ENCODE data around the gene DOP1B. TPM values are rescaled to one million over a fixed set of nuclear protein-coding genes. Genes with fewer than 3 reads are reported as not detected.
"Not testable (repeated sequence)": the region's sequence is repeated elsewhere in the genome, so short reads cannot be mapped to it uniquely, and the experiment has no call there.

The DOP1B gene, protein sequence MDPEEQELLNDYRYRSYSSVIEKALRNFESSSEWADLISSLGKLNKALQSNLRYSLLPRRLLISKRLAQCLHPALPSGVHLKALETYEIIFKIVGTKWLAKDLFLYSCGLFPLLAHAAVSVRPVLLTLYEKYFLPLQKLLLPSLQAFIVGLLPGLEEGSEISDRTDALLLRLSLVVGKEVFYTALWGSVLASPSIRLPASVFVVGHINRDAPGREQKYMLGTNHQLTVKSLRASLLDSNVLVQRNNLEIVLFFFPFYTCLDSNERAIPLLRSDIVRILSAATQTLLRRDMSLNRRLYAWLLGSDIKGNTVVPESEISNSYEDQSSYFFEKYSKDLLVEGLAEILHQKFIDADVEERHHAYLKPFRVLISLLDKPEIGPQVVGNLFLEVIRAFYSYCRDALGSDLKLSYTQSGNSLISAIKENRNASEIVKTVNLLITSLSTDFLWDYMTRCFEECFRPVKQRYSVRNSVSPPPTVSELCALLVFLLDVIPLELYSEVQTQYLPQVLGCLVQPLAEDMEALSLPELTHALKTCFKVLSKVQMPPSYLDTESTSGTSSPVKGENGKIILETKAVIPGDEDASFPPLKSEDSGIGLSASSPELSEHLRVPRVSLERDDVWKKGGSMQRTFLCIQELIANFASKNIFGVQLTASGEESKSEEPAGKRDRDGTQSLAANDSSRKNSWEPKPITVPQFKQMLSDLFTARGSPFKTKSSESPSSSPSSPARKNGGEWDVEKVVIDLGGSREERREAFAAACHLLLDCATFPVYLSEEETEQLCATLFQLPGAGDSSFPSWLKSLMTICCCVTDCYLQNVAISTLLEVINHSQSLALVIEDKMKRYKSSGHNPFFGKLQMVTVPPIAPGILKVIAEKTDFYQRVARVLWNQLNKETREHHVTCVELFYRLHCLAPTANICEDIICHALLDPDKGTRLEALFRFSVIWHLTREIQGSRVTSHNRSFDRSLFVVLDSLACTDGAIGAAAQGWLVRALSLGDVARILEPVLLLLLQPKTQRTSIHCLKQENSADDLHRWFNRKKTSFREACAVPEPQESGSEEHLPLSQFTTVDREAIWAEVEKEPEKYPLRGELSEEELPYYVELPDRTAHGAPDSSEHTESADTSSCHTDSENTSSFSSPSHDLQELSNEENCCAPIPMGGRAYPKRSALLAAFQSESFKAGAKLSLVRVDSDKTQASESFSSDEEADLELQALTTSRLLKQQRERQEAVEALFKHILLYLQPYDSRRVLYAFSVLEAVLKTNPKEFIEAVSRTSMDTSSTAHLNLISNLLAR (N-terminal part only)
- 5.9 and 6.8 TPM in 2 replicates for total RNA-seq

DNA sequence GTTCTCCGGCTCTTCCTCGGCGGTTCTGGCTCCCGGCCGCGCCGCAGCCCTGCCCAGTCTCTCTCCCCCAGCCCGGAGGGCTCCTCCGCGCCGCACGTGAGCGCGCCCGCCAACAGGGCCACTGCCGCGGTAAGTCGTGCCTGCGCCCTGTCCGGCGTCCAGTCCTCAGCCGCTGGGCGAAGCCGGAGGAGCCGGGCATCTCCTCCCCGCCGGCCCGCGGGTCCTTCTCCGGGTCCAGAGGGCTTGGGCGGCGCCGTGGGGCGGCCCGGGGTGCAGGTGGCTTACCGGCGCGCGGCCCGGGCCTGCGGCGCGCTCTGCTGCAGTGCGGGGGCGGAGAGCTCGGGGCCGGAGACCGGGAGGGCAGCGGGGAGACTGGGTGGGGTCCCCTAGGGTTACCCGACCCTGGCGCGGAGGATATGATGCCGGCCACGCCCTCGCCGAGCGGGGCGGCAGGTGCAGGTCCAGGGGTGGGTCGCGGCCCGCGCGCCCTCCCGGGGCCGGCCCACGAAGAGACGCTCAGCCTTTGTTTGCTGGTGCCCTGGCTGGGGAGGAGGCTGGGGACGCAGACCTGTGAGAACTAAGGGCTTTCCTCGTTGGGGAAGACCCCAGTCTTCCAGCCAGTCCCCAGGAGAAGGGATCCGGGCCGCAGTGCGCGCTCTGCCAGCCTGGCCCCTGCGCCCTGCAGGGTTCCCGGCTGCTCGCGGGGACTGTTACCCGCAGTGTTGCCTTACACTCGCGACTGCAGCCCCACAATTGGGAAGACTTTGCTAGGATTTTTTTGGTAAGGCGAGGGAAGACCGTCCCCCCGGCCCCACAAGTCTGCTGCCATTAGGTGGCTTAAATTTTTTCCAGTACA lies at the start of gene DOP1B:
DOP1B (plus strand) TSS at position 10 of the 856 bp plus-strand sequence. CDS start 7,910 bp downstream, outside the sequence.
- DNase-seq (ENCODE audit: low read depth, low spot score), result no peak

DNA sequence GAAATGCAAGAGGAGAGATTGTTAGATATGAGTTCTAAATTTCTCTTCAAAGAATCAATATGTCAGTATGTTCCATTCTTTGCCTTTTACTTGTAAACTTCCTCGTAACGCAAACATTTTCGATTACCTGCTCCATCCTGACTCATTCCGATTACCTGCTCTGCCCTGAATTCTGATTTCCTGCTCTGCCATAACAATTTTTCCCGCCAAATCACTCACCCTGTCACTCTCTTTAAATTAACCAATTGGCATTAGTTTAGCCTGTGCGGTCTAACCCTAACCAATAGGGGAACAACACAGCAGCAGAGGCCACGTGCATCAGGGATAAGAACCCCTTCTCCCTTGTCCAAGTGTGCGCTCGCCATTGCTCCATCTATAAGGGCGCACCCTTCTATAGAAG lies 46.8 kb upstream of the DOP1B start:
- no peak for DNase-seq (ENCODE audit: low read depth, low spot score)

- DNase-seq (ENCODE audit: low read depth, low spot score), result no peak
Observed at GRCh38 chr21:36111238-36111637, 45.4 kb upstream of the DOP1B start.

- no peak for DNase-seq (ENCODE audit: low read depth, low spot score)
Observed at GRCh38 chr21:36113647-36114428, 42.8 kb upstream of the DOP1B start.

DNA sequence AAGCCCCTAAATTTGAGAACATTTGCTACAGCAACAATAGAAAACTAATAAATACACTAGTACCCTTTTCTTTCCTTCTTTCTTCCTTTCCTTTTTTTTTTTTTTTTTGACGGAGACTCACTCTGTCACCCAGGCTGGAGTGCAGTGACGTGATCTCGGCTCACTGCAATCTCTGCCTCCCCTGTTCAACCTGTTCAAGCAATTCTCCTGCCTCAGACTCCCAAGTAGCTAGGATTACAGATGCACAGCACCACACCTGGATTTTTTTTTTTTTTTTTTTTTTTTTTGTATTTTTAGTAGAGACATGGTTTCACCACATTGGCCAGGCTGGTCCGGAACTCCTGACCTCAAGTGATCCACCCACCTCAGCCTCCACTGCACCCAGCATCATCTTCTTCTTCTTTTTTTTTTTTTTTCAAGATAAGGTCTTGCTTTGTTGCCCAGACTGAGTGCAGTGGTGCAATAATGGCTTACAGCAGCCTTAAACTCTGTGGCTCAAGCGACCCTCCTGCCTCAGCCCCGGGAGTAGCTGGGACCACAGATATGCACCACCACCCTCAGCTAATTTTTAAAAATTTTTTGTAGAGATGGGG lies 41.4 kb upstream of the DOP1B start:
- no peak for DNase-seq (ENCODE audit: low read depth, low spot score)

GRCh38 chr21:36117286-36117741 lies 39.3 kb upstream of the DOP1B start:
- DNase-seq (ENCODE audit: low read depth, low spot score), result no peak

DNA sequence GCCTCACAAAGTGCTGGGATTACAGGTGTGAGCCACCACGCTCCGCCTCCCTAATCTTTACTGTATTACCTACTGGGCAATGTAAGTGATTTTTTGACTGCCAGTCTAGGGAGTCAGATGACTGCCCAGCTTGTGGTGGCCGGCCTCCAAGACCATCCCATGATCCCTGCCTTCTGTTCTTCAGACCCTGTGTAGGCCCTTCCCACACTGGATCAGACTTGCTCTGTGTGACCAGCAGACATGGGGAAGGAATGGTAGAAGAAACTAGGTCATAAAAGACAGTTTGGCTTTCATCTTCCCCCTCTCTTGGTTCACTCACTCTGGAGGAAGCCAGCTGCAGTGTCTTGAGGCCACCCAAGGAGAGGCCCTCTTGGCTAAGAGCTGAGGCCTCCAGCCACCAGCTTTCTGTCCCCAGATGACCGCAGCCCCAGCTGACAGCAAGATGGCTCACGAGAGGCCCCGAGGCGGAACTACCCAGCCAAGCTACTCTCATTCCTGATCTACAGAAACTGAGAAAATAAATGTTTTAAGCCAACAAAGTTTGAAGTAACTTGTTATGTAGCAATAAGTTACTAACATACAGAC lies 36.2 kb upstream of the DOP1B start:
- no peak for DNase-seq (ENCODE audit: low read depth, low spot score)

- no peak for DNase-seq (ENCODE audit: low read depth, low spot score)
Observed at GRCh38 chr21:36122977-36123376, 33.6 kb upstream of the DOP1B start.

GRCh38 chr21:36124395-36124794 lies 32.2 kb upstream of the DOP1B start:
- no peak for DNase-seq (ENCODE audit: low read depth, low spot score)

- DNase-seq (ENCODE audit: low read depth, low spot score), result no peak
Observed at GRCh38 chr21:36125512-36126207, 31.0 kb upstream of the DOP1B start.

DNA sequence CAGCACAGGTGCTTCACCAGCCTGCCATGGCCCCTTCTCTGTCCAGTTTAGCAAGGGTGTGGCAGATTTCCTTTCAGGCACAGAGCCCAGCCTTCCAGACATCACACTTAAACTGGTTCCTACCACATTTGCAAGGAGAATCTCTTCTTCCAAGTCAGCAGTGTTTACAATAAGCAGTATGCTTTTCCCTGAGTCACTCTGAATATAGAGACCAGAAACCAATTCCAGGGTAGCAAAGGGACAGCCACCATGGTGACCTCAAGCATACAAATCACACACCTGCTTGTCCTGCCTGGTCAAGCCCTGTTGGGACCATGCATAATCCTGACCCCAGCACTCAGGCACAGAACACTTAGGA lies 30.4 kb upstream of the DOP1B start:
- DNase-seq (ENCODE audit: low read depth, low spot score), result no peak

DNA sequence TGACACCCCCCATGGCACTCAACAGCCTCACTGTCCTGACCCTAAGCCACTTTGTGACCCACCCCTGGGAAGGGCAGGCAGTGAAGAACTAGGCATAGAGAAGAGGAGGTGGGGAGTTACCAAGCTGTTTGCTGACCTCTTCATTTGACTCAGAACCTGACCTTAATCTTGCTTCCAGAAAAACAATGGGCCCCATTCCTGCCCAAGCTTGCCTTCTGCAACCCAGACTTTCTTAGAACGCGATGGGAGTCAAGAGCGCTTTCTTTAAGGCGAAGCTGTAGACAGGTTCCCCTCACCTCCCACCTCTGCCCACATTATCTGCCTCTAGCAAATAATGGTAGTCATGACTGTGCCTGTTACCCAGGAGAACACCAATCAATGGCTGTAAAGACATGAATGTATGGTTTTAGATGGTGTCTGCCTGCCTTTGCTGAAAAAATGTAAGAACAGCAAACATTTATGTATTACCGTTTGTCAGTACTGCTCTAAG lies 30.0 kb upstream of the DOP1B start:
- DNase-seq (ENCODE audit: low read depth, low spot score), result no peak

GRCh38 chr21:36127250-36127904 lies 29.2 kb upstream of the DOP1B start:
- DNase-seq (ENCODE audit: low read depth, low spot score), result no peak

DNA sequence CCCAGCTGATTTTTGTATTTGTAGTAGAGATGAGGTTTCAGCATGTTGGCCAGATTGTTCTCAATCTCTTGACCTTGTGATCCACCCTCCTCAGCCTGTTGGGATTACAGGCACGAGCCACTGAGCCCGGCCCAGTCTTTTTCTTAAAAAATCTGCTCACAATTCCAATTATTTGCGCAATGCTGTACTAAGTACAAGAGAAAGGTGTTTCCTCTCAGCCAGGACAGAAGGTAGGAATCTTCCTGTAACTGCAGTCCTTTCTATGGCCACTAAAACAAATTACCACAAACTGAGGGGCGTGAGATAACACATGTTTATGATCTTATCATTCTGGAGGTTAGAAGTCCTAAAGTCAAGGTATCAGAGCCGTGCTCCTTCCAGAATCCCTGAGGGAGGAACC lies 28.6 kb upstream of the DOP1B start:
- DNase-seq (ENCODE audit: low read depth, low spot score), result no peak

GRCh38 chr21:36129219-36129618 lies 27.4 kb upstream of the DOP1B start:
- DNase-seq (ENCODE audit: low read depth, low spot score), result no peak

DNA sequence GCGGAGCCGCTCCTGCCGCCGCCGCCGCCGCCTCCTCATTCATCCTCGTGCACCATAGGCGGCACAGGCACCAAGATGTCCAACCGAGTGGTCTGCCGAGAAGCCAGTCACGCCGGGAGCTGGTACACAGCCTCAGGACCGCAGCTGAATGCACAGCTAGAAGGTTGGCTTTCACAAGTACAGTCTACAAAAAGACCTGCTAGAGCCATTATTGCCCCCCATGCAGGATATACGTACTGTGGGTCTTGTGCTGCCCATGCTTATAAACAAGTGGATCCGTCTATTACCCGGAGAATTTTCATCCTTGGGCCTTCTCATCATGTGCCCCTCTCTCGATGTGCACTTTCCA lies 26.2 kb upstream of the DOP1B start:
- not testable (repeated sequence) for DNase-seq (ENCODE audit: low read depth, low spot score)

GRCh38 chr21:36130839-36131238 lies 25.8 kb upstream of the DOP1B start:
- DNase-seq (ENCODE audit: low read depth, low spot score), result not testable (repeated sequence)

DNA sequence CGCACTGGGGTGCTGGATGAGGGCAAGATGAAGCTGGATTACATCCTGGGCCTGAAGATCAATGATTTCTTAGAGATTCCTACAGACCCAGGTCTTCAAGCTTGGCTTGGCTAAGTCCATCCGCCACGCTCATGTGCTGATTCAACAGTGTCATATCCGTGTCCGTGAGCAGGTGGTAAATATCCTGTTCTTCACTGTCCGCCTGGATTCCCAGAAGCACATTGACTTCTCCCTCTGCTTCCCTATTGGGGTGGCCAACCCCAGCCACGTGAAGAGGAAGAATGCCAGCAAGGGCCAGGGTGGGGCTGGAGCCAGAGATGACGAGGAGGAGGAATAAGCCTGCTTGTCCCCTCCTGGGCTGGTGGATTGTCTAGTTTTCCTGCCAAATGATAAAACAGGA lies 23.9 kb upstream of the DOP1B start:
- no peak for DNase-seq (ENCODE audit: low read depth, low spot score)
